Central memory CD4-positive, alpha-beta T cell (primary cell): ENCODE data around the gene TRPM3.

Source experiments
- DNase-seq: peaks from one replicate; pipeline ENCODE4 v3.0.0; 2022

TRPM3 gene

DNA sequence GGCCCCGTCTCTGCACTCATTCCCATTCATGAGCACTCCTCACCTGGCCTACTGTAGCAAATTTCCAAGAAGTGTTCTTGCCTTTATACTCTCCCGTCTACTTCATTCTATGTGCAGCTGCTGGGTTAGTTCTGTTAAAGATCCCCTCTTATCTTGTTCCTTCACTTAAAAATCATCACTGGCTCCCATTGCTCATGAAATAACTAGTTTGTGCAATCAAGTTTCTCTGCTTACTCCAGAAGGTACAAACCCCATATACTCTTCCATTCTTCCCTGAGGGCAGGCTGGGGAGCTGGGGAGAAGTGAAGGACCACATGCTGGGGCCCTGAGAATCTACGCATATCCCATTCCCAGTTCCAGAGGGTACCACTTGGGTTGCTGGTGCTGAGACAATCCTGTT lies 622.6 kb downstream of the TRPM3 start:
- DNase-seq: no peak

- DNase-seq: no peak
Observed at GRCh38 chr9:70496244-70496643, 625.2 kb downstream of the TRPM3 start.

GRCh38 chr9:70495514-70495913 lies 625.9 kb downstream of the TRPM3 start:
- DNase-seq: no peak

- DNase-seq: no peak
Observed at GRCh38 chr9:70494221-70494620, 627.2 kb downstream of the TRPM3 start.

DNA sequence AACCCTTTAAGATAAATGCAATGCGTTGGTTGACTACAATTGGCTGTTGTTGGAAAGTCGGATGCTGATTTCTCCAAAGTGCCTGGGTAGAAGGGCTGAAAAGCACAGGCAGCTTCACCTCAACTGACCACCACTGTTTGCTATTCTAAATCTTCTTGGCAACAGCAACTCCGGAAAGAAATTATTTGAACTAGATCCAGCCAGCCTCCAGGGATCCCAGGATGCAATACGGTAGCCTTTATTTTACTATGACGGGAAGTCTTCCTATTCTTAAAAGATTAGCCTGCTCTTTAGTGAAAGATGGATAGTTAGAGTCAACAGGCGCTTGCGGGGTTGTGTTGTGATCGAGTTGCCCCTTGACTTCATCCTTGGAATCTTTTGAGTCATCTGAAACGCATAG lies 628.4 kb downstream of the TRPM3 start:
- no peak for DNase-seq

DNA sequence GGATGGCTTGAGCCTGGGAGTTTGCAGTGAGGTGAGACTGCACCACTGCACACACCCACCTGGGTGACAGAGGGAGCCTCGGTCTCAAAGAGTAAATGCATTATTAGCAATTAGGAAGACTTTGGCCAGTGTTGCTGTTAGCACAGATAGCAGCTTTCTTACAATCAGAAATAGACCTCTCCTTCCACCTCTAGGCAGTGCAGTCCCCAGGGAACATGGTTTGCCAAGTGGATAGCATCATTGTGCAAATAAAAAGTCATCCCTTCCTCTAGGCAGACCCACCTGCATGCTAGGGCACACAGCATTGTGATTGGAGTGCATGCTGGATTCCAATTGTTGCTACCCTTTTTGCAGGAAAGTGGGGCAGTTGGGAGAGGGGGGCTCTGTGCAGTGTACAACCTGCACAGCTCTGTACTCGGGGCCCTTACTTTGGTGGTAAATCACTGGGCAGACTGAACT lies 629.1 kb downstream of the TRPM3 start:
- no peak for DNase-seq

DNA sequence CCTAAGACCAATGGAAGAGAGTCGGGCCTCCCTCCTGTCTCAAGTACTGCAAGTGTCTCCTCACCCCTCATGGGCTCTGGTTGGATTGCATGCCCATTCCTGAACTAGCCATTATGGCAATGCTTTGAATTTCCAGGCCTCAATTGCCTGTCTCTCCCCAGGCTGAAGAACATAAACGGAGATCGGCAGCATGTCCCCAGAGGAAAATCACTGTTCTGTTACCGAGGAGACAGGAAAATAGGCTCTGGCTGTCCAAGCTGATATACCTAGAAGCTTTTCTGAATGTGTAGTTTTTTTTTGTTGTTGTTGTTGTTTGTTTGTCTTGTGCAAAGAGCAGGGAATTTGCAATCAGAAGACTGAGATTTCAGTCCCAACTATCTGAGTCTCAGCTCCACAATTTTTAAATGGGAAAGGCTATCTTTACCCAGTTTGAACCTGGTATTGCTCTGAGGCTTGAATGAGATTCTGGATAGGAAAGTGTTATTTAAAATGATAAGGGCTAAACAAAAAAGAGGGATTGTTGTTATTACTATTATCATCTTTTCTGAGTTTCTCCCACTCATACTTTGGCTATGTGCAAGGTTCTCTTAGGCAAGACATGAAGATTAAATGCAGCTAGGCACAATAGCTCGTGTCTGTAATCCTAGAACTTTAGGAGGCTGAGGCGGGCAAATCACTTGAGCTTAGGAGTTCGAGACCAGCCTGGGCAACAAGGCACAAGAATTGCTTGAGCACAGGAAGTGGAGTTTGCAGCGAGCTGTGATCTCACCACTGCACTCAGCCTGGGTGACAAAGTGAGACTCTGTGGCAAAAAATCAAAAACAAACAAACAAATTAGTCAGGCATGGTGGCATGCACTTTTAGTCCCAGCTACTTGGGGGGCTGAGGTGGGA lies 629.7 kb downstream of the TRPM3 start:
- no peak for DNase-seq

- no peak for DNase-seq
Observed at GRCh38 chr9:70490478-70490877, 630.9 kb downstream of the TRPM3 start.

- DNase-seq: no peak
Observed at GRCh38 chr9:70488793-70489105, 632.7 kb downstream of the TRPM3 start.

- DNase-seq: no peak
Observed at GRCh38 chr9:70488098-70488792, 633.2 kb downstream of the TRPM3 start.

GRCh38 chr9:70486127-70486526 lies 635.3 kb downstream of the TRPM3 start:
- DNase-seq: no peak

DNA sequence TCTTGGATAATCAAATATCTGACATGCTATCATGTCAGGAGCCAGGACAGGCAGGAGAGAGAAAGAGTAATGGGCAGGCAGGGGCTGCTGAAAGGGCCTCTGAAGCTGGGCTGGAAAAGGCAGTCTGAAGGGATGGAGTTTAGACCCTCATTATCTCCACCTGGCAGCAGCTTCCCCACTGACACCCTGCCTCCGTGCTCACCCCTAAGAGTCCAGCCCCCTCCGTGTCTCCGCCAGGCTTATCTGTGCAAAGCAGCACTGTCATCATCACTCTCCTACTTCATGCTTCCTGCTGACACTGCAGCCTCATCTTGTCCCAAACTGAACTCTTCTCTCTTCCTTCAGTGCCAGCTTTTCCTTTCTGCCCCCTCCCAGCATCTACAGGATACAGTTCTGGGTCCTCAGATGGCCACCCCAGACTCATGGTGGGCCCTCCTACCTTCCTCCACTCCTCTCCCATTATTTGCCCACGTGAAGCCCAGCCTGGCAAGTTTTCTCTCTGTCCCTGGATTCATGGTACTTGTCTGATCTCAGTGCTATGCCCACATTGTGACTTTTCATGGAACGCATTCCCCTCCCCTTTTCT lies 636.1 kb downstream of the TRPM3 start:
- no peak for DNase-seq

- peak; percentile 28 for DNase-seq
Observed at GRCh38 chr9:70484232-70485130, 636.9 kb downstream of the TRPM3 start.

- no peak for DNase-seq
Observed at GRCh38 chr9:70481471-70481870, 640.0 kb downstream of the TRPM3 start.

- DNase-seq: no peak
Observed at GRCh38 chr9:70480405-70480980, 640.9 kb downstream of the TRPM3 start.

GRCh38 chr9:70479880-70480291 lies 641.5 kb downstream of the TRPM3 start:
- no peak for DNase-seq
